Neural crest cell (in vitro differentiated cells): ENCODE measurements around the gene MCRIP1. TPM values are rescaled to one million over a fixed set of nuclear protein-coding genes. Genes with fewer than 3 reads are reported as not detected.

Experiments used
- DNase-seq: peaks from one replicate; pipeline ENCODE4 v3.0.0; 2021; ENCODE audit warnings: low read depth, mixed read lengths, low spot score
- H3K27ac Mint-ChIP-seq: one replicate; pipeline ENCODE4 v1.8.0; 2021; ENCODE audit warnings: mild to moderate bottlenecking, mixed read lengths; ENCODE audit not compliant: unreplicated experiment
- H3K27me3 Mint-ChIP-seq: 2 replicates; pipeline ENCODE4 v1.8.0; 2021; ENCODE audit warnings: low read depth, mild to moderate bottlenecking, mixed read lengths
- H3K36me3 Mint-ChIP-seq: 2 replicates; pipeline ENCODE4 v1.8.0; 2021; ENCODE audit warnings: low read depth, mild to moderate bottlenecking, mixed read lengths
- H3K4me1 Mint-ChIP-seq: 2 replicates; pipeline ENCODE4 v1.8.0; 2021; ENCODE audit warnings: mixed read lengths
- H3K4me3 Mint-ChIP-seq: one replicate; pipeline ENCODE4 v1.8.0; 2021; ENCODE audit warnings: mild to moderate bottlenecking, mixed read lengths
- H3K9me3 Mint-ChIP-seq: 2 replicates; pipeline ENCODE4 v1.8.0; 2021; ENCODE audit warnings: mixed read lengths
- CTCF ChIP-seq: fragments of 200-600 bp; sonication (generic); conservative IDR thresholded peaks from 2 replicates; pipeline ENCODE4 v1.5.0; 2021; ENCODE audit warnings: antibody characterized with exemption, mild to moderate bottlenecking
- total RNA-seq: library from RNA; stranded (reverse); gene quantifications from 2 replicates; pipeline ENCODE4 v1.2.1, GENCODE V29; 2021

MCRIP1 gene
- total RNA-seq, 1 donor from 2014 or later, result 200 TPM

DNA sequence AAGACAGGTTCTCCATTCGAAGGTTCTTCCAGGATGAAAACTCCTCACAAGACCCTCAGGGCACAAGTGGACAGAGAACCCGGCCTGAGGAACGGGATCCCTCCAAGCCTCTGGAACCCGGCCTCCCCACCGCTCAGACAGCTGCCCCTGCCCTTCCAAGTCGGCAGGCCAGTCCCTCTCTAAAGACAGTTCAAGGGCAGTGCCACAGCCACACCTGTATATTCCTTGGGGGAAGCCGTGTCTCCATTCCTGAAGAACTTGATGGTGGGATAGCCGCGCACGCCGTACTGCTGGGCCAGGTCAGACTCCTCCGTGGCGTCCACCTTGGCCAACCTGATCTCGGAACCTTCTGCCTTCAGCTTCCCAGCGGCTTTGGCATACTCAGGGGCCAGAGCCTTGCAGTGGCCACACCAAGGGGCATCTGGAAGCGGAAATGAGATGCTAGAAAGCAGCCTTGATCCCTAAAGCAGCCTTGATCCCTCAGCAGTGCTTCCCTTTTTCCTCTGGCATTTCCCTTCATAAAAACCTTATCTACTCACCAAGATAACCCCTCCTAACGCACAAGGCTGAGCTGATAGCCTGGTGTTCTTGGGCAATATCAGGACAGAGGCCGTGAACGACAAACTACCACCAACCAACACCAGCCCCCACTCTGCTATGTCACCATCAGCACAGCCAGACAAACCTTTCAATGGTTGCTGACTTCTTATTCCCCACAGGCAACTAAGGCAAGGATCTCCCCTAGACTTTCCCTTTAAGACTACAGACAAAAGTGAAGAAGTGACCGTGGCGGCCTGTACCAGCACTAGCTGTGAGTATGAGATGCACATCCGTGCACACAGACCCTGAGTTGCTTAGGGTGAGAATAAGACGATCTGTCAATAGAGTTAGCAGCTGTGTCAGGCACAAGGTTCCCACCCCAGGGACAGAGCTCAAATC, 26.1 kb upstream of the MCRIP1 start:
- Mint-ChIP-seq H3K36me3 (peaks cover 7% of the 10 kb centered on the region), H3K27me3 (peaks cover 9% of the 10 kb centered on the region), H3K4me1 (peaks cover 29% of the 10 kb centered on the region), H3K4me3 (peak overlapping the region; percentile 92), H3K27ac (no peak overlapping the region), H3K9me3 (no peaks in the 10 kb centered on the region)
- no peak for TF ChIP-seq CTCF
- no peak for DNase-seq

- Mint-ChIP-seq H3K4me1 (peaks cover 28% of the 10 kb centered on the region), H3K9me3 (no peaks in the 10 kb centered on the region), H3K27me3 (peaks cover 9% of the 10 kb centered on the region), H3K27ac (no peak overlapping the region), H3K36me3 (peaks cover 7% of the 10 kb centered on the region), H3K4me3 (peak overlapping the region; percentile 92)
- DNase-seq, result no peak
- no peak for TF ChIP-seq CTCF
Observed at GRCh38 chr17:81858170-81858966, 25.3 kb upstream of the MCRIP1 start.

DNA sequence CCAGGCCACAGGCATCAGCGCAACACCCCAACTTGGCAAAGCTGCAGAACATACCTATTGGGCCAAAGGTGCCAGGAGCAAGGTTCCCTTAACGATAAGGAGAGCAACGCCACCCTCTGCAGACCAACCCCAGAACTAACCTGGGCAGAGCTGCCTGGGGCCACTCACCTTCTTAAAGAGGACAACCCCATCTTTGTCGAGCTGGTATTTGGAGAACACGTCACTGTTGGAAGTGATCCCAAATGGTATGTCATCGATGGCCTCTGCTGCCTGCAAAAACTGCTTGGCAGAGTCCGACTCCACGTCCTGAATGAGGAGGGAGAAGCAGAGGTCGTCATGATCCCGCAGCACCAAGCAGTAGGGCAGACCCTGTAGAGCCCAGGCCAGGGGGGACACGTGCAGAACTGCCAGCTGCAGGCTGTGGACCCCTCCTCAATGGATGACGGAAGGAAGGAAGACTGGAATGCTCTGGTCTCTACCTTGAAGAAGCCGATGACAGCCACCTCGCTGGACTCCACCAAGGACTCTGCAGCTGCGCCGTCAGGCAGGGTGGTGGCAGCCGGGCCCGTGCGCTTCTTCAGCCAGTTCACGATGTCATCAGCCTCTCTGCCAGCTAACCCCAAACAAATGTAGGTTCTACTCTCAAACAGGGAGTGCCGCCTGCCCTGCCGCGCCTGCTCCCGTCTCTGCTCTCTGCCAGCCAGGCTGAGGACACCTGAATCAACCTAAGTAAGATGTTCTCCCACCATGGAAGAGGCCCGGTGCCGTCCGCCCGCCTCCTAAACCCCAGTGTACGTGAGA, 22.1 kb upstream of the MCRIP1 start:
- no peak for DNase-seq
- Mint-ChIP-seq H3K4me3 (peak overlapping the region; percentile 41), H3K9me3 (no peaks in the 10 kb centered on the region), H3K36me3 (no peaks in the 10 kb centered on the region), H3K27me3 (no peaks in the 10 kb centered on the region), H3K27ac (no peak overlapping the region), H3K4me1 (peaks cover 7% of the 10 kb centered on the region)
- no peak for TF ChIP-seq CTCF

DNA sequence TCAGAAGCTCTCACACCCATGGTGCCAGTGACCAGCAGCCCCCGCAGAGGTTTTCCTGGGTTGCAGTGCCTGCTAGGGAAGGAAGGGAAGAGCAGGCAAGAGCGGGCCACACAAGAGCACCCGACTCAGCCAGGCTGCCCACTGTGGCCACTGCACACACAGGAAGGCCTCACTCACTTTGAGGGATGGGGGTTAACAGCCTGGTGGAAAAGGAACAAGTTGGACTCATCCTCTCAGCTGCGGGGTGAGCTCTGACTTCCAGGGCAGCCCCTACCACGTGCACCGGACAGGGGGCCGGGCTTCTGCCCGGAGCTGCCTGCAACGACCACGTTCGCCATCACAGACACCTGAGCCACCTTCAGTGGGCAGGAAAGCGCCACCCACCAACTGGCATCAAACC, 19.1 kb upstream of the MCRIP1 start:
- no peak overlapping the region for H3K27ac Mint-ChIP-seq
- H3K27me3 Mint-ChIP-seq, result no peaks in the 10 kb centered on the region
- no peaks in the 10 kb centered on the region for H3K9me3 Mint-ChIP-seq
- no peaks in the 10 kb centered on the region for H3K36me3 Mint-ChIP-seq
- no peak for TF ChIP-seq CTCF
- no peak for DNase-seq
- no peaks in the 10 kb centered on the region for H3K4me1 Mint-ChIP-seq
- H3K4me3 Mint-ChIP-seq, result peak overlapping the region; percentile 27

- TF ChIP-seq CTCF, result no peak
- H3K36me3 Mint-ChIP-seq, result no peaks in the 10 kb centered on the region
- no peak overlapping the region for H3K27ac Mint-ChIP-seq
- no peaks in the 10 kb centered on the region for H3K9me3 Mint-ChIP-seq
- no peak for DNase-seq
- H3K4me1 Mint-ChIP-seq, result no peaks in the 10 kb centered on the region
- H3K4me3 Mint-ChIP-seq, result no peak overlapping the region
- no peaks in the 10 kb centered on the region for H3K27me3 Mint-ChIP-seq
Observed at GRCh38 chr17:81851423-81851822, 18.3 kb upstream of the MCRIP1 start.
